Nephron (organoid): ENCODE results near the gene RELN.

Experiments used
- H3K27ac Mint-ChIP-seq, 3 experiments: 2 replicates each; pipeline ENCODE4 v1.8.0; 2020; ENCODE audit warnings: mixed read lengths in 3 of 3, mild to moderate bottlenecking in 2 of 3, moderate library complexity in 1 of 3
- H3K27me3 Mint-ChIP-seq: 2 replicates; pipeline ENCODE4 v1.8.0; 2021; ENCODE audit warnings: low read depth, mild to moderate bottlenecking, moderate library complexity, mixed read lengths
- H3K36me3 Mint-ChIP-seq: 2 replicates; pipeline ENCODE4 v1.8.0; 2020; ENCODE audit warnings: low read depth, mixed read lengths
- H3K4me1 Mint-ChIP-seq: 2 replicates; pipeline ENCODE4 v1.8.0; 2020; ENCODE audit warnings: mixed read lengths
- H3K4me3 Mint-ChIP-seq, 3 experiments: 2 replicates each; pipeline ENCODE4 v1.8.0; 2020; ENCODE audit warnings: mild to moderate bottlenecking in 3 of 3, mixed read lengths in 3 of 3, moderate library complexity in 2 of 3
- H3K9me3 Mint-ChIP-seq: 2 replicates; pipeline ENCODE4 v1.8.0; 2020; ENCODE audit warnings: mixed read lengths
- TF ChIP-seq, protein P1 (sequence below), 3 experiments: fragments of 200-600 bp; sonication (generic); IDR thresholded peaks; one replicate each; pipeline ENCODE4 v1.5.0; 2021; ENCODE audit warnings: antibody characterized with exemption in 3 of 3; ENCODE audit not compliant: unreplicated experiment in 3 of 3

Gene RELN

DNA sequence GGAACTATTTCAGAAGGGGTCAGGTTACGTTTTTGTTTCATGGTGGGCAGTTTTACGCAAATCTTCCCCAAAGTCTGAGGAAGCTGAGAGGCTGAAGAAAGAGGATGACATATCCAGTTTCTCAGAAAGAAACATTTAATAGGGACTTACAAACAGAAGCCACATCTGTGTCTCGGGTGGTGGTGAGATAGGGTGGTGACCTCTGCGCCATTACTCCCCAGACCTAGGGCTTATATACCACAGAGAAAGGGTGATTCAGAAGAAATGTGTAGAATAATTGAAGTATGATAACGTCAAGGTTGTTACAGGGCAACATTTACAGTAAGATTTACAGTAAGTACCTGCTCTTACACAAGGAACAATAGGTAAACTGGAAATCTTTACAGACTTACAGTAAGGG, 43.0 kb upstream of the RELN start:
- H3K36me3 Mint-ChIP-seq = no peaks in the 10 kb centered on the region
- no peak overlapping the region for H3K27ac Mint-ChIP-seq
- TF ChIP-seq, protein P1, sequence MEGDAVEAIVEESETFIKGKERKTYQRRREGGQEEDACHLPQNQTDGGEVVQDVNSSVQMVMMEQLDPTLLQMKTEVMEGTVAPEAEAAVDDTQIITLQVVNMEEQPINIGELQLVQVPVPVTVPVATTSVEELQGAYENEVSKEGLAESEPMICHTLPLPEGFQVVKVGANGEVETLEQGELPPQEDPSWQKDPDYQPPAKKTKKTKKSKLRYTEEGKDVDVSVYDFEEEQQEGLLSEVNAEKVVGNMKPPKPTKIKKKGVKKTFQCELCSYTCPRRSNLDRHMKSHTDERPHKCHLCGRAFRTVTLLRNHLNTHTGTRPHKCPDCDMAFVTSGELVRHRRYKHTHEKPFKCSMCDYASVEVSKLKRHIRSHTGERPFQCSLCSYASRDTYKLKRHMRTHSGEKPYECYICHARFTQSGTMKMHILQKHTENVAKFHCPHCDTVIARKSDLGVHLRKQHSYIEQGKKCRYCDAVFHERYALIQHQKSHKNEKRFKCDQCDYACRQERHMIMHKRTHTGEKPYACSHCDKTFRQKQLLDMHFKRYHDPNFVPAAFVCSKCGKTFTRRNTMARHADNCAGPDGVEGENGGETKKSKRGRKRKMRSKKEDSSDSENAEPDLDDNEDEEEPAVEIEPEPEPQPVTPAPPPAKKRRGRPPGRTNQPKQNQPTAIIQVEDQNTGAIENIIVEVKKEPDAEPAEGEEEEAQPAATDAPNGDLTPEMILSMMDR (IDR thresholded peaks at IDR 0.05; ENCODE audit: unreplicated experiment in 3 of 3) = no peak
- no peaks in the 10 kb centered on the region for H3K9me3 Mint-ChIP-seq
- no peaks in the 10 kb centered on the region for H3K27me3 Mint-ChIP-seq
- no peak overlapping the region for H3K4me3 Mint-ChIP-seq
- no peaks in the 10 kb centered on the region for H3K4me1 Mint-ChIP-seq

DNA sequence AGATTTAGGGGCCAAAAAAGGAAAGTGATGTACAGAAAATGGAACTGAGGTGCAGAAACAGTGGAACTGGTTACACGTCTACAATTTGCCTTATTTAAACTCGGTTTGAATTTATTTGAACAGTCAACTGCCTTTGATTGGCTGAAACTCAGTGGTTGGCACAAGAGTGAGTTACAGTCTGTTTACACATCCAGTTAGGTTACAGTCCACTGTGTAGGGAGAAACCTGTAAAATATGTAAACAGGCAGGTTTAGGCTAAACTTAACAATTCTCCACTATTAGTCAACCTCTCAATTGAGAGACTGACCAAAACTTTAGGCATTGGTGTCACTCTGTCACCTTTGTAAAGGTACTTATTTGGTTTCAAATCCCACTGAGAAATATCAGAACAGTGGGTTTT, 40.3 kb upstream of the RELN start:
- H3K27me3 Mint-ChIP-seq = no peaks in the 10 kb centered on the region
- TF ChIP-seq, protein P1 (IDR thresholded peaks at IDR 0.05; ENCODE audit: unreplicated experiment in 3 of 3) = no peak
- H3K4me1 Mint-ChIP-seq = no peaks in the 10 kb centered on the region
- H3K27ac Mint-ChIP-seq = no peak overlapping the region
- no peaks in the 10 kb centered on the region for H3K9me3 Mint-ChIP-seq
- H3K4me3 Mint-ChIP-seq = no peak overlapping the region
- H3K36me3 Mint-ChIP-seq = no peaks in the 10 kb centered on the region

DNA sequence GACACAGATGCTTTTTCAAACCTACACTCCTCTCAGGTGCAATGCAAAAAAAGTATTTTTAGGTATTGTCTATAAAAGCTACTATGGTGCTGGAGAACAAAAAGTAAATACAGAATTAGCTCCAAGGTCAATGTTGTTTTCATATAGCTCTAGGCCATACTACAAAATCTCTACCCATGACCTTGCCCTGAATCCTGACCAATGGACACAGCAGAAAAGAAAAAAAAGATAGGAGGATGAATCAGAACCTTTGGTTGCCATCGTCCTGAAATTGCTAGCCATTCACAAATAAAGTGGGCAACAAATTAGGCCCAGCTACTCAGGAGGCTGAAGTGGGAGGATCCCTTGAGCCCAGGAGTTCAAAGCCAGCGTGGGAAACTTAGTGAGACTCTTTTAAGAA, 35.2 kb upstream of the RELN start:
- Mint-ChIP-seq H3K9me3 (no peaks in the 10 kb centered on the region), H3K4me1 (no peaks in the 10 kb centered on the region), H3K27me3 (peaks cover 4% of the 10 kb centered on the region), H3K4me3 (no peak overlapping the region), H3K27ac (no peak overlapping the region), H3K36me3 (no peaks in the 10 kb centered on the region)
- TF ChIP-seq, protein P1 (IDR thresholded peaks at IDR 0.05; ENCODE audit: unreplicated experiment in 3 of 3) = no peak

DNA sequence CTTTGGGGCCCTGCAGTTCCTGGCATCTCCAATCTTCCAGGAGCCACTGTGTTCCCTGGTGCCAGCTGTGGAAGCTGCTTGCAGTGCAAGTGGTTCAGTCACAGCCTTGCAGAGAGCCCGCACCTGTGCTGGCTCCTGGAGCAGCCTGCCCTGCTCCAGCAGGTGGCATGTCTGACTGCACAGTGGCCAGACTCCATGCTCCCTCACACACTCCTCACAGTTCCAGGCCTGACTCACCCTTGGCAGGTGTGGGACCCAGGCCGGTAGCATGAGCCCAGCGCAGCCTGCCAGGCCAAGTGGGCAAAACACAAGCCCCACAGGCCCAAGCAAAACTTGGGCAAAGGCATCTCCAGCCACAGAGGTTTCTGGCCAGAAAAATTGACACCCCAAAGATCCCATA, 33.6 kb upstream of the RELN start:
- Mint-ChIP-seq H3K27ac (no peak overlapping the region), H3K4me1 (no peaks in the 10 kb centered on the region), H3K27me3 (peaks cover 4% of the 10 kb centered on the region), H3K4me3 (no peak overlapping the region), H3K9me3 (no peaks in the 10 kb centered on the region), H3K36me3 (no peaks in the 10 kb centered on the region)
- TF ChIP-seq, protein P1 (IDR thresholded peaks at IDR 0.05; ENCODE audit: unreplicated experiment in 3 of 3) = no peak

DNA sequence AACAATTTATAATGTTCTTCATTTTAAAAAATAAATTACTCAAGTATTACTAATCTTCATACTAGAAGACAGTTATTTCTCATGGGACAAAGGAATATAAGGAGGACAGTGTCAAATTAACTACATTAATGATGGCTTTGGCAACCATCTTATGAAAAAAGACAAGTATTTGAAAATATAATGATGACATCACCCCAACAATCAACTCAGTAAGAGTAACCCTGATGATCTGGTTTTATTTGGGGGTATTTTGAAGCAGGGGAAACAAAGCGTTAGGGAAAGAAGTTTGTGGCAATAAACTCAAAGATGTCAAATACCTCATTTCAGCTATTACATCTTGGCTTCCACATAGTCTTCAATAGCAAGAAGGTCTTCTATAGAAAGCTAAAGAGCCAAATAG, 29.0 kb upstream of the RELN start:
- no peaks in the 10 kb centered on the region for H3K36me3 Mint-ChIP-seq
- no peak overlapping the region for H3K27ac Mint-ChIP-seq
- H3K4me1 Mint-ChIP-seq = no peaks in the 10 kb centered on the region
- no peak overlapping the region for H3K4me3 Mint-ChIP-seq
- no peaks in the 10 kb centered on the region for H3K27me3 Mint-ChIP-seq
- H3K9me3 Mint-ChIP-seq = no peaks in the 10 kb centered on the region
- TF ChIP-seq, protein P1 (IDR thresholded peaks at IDR 0.05; ENCODE audit: unreplicated experiment in 3 of 3) = no peak

DNA sequence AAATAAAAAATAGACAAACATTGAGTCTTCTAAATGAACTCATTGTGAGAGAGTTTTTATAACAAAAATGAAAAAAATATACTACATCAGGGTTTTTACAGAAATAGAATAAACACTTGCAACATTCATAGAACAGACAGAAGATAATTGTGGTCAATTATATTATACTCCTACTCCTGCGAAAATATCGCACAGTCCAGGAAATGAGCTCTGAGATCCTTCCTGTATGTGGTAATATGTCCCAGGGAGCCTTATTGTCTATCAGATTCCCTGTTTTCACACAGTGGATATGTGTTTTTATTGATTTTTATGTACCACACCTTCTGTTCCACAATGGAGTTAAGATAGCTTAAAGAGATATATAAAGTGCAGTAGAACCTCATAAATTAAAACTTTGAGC, 27.5 kb upstream of the RELN start:
- TF ChIP-seq, protein P1 (IDR thresholded peaks at IDR 0.05; ENCODE audit: unreplicated experiment in 3 of 3) = no peak
- H3K27me3 Mint-ChIP-seq = no peaks in the 10 kb centered on the region
- H3K36me3 Mint-ChIP-seq = no peaks in the 10 kb centered on the region
- no peak overlapping the region for H3K4me3 Mint-ChIP-seq
- no peaks in the 10 kb centered on the region for H3K4me1 Mint-ChIP-seq
- H3K27ac Mint-ChIP-seq = no peak overlapping the region
- H3K9me3 Mint-ChIP-seq = no peaks in the 10 kb centered on the region
